NCI-H2171 (cell line): ENCODE results near the gene PIGW.
"Not testable (repeated sequence)": the region's sequence is repeated elsewhere in the genome, so short reads cannot be mapped to it uniquely, and the experiment has no call there.

Experiments used
- DNase-seq: peaks from one replicate; lab custom pipeline; 2025; lab: John Stamatoyannopoulos, UW

Gene PIGW

GRCh38 chr17:36534840-36535668, at the start of gene PIGW, which contains the start of gene MYO19:
Gene PIGW, plus strand, starts transcription at chr17:36534987. Its CDS starts 2,115 bp downstream, at chr17:36537102.
Gene MYO19, minus strand, starts transcription at chr17:36534868. Its CDS starts 2,330 bp downstream, at chr17:36532538.
- DNase-seq, result peak; percentile 92

GRCh38 chr17:36485027-36485426, 49.8 kb upstream of the PIGW start:
- no peak for DNase-seq

DNA sequence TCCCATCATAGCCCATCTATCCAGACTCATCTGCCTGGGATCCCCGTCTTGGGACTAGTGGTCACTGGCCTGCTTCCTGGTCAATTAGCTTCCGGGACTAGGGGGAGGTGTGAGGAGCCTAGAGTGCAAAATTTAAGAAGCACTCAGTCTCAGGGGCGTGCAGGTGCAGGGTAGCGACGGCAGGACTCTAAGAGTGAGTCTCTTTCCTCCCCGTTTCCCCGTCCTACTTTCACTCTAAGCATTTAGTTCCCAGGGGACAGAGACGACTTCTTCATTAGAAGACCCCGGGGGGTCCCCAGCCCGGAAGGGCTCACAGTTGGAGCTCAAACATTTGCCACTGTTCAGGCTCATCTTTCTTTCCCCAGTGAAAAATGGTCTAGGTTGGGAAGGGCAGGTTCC, 49.0 kb upstream of the PIGW start:
- DNase-seq, result no peak

DNA sequence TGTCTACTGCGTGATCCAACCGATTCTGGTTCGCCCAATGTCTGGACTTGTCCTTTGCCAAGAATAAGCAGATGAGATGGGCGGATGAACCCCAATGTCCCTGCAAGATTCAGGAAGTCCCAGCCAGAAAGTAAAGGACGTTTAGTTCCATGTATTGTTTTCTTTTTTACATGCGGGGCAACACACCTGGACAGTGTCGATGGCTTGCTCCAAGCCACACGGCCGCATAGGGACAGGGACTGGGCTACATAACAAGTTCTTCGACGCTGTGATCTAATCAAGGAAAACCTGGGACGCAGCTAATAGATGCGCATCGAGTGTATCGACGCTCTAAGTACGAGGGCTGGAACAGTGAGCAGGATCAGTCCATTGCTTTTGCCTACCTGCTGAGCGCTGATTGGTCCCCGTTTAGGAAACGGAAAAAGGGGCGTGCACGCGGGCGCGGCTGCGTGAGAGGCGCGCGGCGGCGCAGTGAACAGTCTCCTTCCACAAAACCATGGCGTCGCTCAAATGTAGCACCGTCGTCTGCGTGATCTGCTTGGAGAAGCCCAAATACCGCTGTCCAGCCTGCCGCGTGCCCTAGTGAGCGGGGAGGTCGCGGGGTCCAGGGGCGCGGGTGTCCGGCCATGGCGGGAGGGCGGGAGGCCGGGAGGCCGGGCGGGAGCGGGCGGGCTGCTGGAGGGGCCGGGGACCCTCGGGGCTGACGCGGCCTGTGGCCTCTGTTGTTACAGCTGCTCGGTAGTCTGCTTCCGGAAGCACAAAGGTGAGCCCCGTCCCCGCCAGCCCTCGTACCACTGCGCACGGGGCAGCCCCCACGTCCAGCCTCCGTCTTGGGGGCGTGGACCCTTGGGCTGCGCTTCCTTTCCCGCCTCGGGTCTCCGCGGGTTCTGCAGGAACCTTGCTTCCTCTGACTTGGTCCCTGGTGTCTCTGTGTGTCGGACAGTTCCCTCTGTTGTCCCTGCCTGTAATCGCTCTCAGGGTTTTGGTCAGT, 48.3 kb upstream of the PIGW start, which contains the start of gene ZNHIT3:
Gene ZNHIT3, plus strand, starts transcription at position 478 of the 991 bp plus-strand sequence. Its CDS starts 19 bp downstream, at position 497.
- DNase-seq, result peak; percentile 95

DNA sequence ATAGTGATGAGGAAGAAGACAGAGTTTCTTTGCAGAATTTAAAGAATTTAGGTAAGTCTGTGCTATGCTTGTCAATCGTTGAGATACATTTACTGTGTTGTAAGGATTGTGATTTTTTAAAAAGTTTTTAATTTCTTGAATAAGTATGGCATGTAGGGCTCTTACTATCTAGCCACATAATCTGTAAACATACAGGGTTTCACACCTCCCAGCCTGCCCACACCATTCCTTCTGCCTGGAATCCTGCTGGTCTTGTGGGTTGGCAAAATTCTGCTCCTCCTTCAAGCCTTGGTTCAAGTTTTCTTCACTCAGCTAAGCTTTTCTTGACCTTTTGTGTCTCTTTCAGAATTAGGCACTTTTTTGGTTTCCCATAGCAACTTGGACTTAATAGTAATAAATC, 40.8 kb upstream of the PIGW start:
- DNase-seq, result no peak

- no peak for DNase-seq
These were observed 40.1 kb upstream of the PIGW start for GRCh38 chr17:36494674-36495073.

DNA sequence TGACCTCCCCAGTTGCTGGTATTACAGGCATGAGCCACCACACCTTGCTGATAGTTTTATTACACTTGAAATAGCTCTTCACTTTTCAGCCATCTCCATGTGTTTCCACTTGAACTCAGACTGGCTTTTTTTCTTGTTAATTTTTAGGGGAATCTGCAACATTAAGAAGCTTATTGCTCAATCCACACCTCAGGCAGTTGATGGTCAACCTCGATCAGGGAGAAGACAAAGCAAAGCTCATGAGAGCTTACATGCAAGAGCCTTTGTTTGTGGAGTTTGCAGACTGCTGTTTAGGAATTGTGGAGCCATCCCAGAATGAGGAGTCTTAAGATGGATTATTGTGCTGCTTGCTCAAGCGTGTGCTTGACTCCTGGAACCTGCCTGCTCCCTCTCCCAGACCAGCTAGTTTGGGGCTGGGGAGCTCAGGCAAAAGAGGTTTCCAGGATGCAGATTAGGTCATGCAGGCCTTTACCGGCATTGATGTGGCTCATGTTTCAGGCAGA, 39.7 kb upstream of the PIGW start:
- DNase-seq, result no peak

DNA sequence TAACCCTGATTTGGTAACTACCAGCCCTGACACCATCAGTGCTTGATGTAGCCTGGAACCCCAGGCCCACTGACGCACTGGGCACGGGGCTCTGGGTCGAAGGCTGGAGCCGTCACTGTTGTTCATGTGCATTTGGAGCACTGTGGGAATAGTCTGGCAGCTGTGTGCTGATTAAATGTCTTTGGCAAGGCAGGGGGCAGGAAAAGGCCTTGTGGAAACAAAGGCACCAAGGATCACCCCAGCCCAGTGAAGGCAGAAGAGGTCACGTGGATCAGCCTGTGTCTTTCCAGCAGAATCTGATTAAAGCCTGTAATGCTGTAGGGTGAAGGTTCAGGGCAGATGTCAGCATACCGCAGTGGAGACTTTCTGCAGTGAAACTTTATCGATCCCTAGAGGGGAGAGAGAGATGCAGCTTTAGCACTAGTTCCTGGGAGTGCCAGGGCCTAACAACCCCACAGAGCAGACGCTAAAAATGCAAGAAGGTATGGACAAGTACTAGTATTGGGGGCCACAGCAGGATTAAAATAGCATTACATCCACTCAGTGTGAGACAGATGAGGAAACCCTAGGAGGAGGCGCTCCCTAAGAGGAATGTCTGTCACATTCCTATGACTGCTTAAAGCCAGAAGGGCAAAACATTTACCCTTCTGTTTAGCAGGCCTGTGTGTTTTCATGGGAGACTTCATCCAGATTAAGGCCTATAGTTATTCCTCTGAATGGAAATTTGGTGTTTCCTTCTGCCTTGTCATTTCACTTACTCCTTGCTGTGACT, 38.6 kb upstream of the PIGW start:
- no peak for DNase-seq

- no peak for DNase-seq
These were observed 36.6 kb upstream of the PIGW start for GRCh38 chr17:36498155-36498554.

GRCh38 chr17:36498560-36499300, 36.1 kb upstream of the PIGW start:
- no peak for DNase-seq

DNA sequence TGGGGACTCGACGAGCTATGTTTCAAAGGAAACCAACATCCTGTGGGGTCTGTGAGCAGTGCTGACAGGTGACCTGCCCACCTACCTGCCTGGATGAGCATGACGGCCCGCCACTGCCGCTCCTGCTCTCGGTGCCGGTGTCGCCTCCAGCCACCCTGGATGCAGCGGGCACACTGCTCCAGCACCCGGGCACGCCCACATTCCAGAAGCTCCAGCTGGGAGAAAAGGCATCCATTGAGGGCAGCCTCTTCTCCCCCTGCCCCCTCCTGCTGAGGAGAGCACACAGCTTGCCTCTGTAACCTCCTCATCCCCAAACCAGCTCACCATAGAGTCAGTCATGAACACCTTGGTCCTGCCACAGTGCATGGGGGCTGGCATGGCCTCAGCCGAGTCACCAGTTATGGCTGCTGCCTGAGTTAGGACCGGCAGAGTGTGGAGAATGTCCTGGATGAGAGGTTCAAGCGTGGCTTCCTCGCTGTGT, 34.0 kb upstream of the PIGW start:
- no peak for DNase-seq

DNA sequence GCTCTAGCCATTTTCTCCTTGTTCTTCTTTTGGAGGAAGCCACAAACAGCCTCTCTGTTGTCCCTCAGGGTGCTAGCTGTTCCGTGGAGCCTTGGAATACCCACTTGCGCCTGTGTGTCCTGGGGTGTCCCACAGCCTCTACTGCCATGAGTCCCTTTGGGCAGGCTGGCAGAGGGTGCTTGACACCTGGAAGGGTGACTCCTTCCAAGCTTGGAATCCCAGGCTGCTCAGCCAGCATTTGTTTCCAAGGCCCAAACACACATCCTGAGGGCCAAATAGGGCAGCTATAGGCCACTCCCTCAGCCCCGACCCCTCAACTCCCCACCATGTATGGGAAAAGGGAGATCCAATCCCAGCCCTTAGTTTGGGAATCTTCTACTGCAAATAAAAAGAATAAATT, 33.4 kb upstream of the PIGW start:
- no peak for DNase-seq

GRCh38 chr17:36501963-36502362, 32.8 kb upstream of the PIGW start:
- no peak for DNase-seq

DNA sequence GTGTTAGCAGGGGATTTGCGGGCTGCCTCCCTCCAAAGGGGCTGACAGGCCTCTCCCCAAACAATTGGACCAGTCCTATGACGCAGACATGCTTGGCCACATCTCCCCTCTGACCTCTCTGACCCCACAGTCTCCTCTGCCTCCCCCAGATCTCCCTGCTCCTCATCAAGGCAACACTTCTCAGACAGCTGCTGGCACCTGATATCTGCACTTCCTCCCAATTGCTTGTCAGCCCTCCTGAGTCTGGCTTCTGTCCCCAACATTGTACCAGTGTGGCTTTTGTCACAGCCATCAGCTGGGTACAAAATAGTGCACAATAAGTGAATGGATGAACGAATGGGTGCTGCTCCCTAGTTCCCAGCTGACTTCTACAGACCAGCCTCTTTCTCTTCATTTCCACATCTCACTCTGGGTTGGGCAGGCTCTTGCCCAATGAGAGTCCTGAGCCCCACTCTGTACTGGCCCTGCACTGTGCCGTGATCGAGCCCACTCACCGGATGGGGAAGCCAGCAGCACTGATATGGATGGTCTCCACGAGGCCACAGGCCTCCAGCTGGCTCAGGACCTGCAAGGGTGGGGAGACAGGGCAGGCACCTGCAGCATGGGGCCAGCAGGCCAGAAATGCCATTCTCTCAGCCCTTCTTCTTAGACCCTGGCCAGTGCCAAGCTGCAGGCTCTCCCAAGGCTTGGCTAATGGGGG, 31.2 kb upstream of the PIGW start:
- no peak for DNase-seq

DNA sequence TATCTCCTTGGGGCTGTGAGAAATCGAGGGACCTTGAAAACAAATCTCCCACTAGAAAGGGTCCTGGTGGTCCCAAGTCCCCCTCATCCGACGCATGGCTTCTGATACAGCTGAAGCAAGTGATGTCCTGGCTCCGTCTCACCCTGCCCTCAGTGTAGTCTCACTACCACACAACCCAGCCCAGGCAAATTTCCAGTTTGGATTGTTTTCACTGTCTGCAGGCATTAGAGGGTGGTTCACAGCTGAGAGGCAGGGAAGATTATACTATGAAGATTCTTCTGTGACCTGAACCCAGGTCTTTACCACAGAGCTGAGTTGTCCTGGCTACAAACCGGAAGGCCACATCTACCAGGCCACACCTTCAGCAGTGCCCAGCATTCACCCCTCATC, 30.6 kb upstream of the PIGW start:
- DNase-seq, result no peak

DNA sequence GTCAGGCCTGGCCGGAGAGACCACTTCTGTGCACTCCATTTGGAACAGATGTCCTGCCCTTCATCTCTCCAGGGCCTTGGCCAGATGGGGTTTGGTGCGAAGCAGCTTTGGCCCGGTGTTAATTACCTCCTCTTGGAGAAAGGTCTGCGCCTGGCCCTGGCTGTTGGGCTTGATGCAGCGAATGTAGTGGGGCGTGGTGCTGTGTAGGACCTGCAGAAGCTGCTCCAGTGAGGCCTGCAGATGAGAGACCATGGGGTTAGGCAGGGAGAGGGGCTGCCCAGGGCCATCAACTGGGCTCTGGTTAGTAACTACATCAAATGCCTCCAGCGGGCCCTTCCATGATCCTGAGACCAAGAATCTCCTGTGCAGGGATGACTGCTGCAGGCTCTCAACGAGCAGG, 29.6 kb upstream of the PIGW start:
- DNase-seq, result no peak

- no peak for DNase-seq
These were observed 28.4 kb upstream of the PIGW start for GRCh38 chr17:36506249-36506826.

DNA sequence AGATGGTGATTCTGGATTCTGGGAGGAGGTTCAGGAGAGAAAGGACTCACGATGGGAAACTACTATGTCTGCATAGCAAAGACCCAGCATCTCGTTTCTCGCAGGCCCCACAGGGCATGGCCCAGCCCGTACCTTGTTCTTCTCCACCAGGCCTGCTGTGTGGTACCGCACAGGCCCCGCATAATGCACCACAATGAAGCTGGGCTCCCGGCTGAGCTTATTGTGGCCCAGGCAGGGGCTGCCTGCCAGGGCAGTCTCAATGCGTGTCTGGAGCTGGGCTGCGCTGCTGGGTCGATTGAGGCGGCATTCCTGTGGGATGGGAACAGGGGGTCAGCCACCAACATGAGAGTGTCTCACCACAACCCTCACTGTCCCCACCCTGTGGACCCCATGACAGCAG, 28.0 kb upstream of the PIGW start:
- DNase-seq, result no peak

DNA sequence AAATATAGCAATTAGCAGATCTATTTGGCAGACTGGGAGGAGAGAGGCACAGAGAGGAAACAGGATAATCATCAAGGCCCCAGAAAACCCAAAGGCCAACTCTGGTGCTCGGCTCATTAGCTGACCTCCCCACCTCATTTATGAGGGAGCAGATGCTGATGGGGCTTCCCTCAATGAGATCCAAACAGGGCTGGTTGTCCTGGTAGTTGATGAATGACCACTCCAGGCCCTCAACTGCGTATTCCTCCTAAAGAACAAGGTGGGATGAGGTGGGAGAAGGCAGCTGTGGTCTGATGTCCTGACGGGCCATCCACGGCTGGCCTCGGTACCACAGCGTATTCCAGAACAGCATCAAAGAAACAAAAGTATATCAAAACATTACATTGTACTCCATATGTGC, 27.5 kb upstream of the PIGW start:
- no peak for DNase-seq

- DNase-seq, result not testable (repeated sequence)
These were observed 26.3 kb upstream of the PIGW start for GRCh38 chr17:36508439-36508838.
